HEK293 (cell line): ENCODE measurements around the gene CPM.

ENCODE experiments used
- CTCF ChIA-PET: fragments of 350-600 bp; formaldehyde crosslinking; extraction: SDS; loops from one replicate; lab custom pipeline; 2021; ENCODE audit warnings: antibody characterized with exemption; lab: Yijun Ruan, JAX
- POLR2A ChIA-PET: fragments of 300-600 bp; formaldehyde crosslinking; extraction: SDS; loops from one replicate; lab custom pipeline; 2020; ENCODE audit warnings: antibody characterized with exemption, inconsistent platforms; lab: Yijun Ruan, JAX
- H3K27ac ChIP-seq: fragments of 200-500 bp; sonication (Bioruptor generic); 2 replicates; pipeline ENCODE4 v1.5.1; 2014; ENCODE audit warnings: low read depth, low read length, control low read depth, inconsistent platforms; ENCODE audit errors: extremely low read depth
- H3K36me3 ChIP-seq, 2 experiments: fragments of 200-500 bp in 1 of 2; sonication (Bioruptor generic) in 1 of 2; 1 replicate in 1 of 2; 2 replicates in 1 of 2; pipeline ENCODE4 v1.5.1; 2014 to 2017; ENCODE audit warnings: inconsistent platforms in 2 of 2, low read length in 2 of 2; ENCODE audit not compliant: control insufficient read depth in 2 of 2, insufficient read depth in 1 of 2
- H3K4me1 ChIP-seq: fragments of 200-500 bp; sonication (Bioruptor generic); 2 replicates; pipeline ENCODE4 v1.5.1; 2014; ENCODE audit warnings: mild to moderate bottlenecking, low read length, inconsistent platforms; ENCODE audit not compliant: control insufficient read depth, insufficient read depth
- H3K4me3 ChIP-seq: 2 replicates; pipeline ENCODE4 v1.5.1; 2011; ENCODE audit warnings: low read depth, mild to moderate bottlenecking, control low read depth, low read length, moderate library complexity
- H3K9me3 ChIP-seq: fragments of 200-500 bp; sonication (Bioruptor generic); 2 replicates; pipeline ENCODE4 v1.5.1; 2014; ENCODE audit warnings: low read depth, low read length, inconsistent platforms; ENCODE audit not compliant: control insufficient read depth, insufficient read depth
- FEZF1 ChIP-seq: fragments of 450-650 bp; formaldehyde crosslinking; IDR thresholded peaks from 2 replicates; pipeline ENCODE4 v1.5.1; 2016; ENCODE audit warnings: missing biosample characterization, missing genetic modification characterization
- GLIS2 ChIP-seq: fragments of 450-650 bp; formaldehyde crosslinking; IDR thresholded peaks from 2 replicates; pipeline ENCODE4 v1.5.1; 2016; ENCODE audit warnings: missing biosample characterization, missing genetic modification characterization
- WT1 ChIP-seq: fragments of 450-650 bp; formaldehyde crosslinking; IDR thresholded peaks from 2 replicates; pipeline ENCODE4 v1.5.1; 2016; ENCODE audit warnings: missing biosample characterization, missing genetic modification characterization
- YY2 ChIP-seq: fragments of 450-650 bp; formaldehyde crosslinking; IDR thresholded peaks from 2 replicates; pipeline ENCODE4 v1.5.1; 2016; ENCODE audit warnings: missing biosample characterization, missing genetic modification characterization
- ZFP41 ChIP-seq: fragments of 450-650 bp; formaldehyde crosslinking; IDR thresholded peaks from 2 replicates; pipeline ENCODE4 v1.5.1; 2016; ENCODE audit warnings: missing biosample characterization, missing genetic modification characterization, borderline replicate concordance
- ZNF10 ChIP-seq: fragments of 450-650 bp; formaldehyde crosslinking; IDR thresholded peaks from 2 replicates; pipeline ENCODE4 v1.5.1; 2017; ENCODE audit warnings: missing biosample characterization, missing genetic modification characterization
- ZNF157 ChIP-seq: fragments of 450-650 bp; formaldehyde crosslinking; IDR thresholded peaks from 2 replicates; pipeline ENCODE4 v1.5.1; 2016; ENCODE audit warnings: missing biosample characterization, missing genetic modification characterization
- ZNF24 ChIP-seq: fragments of 450-650 bp; formaldehyde crosslinking; IDR thresholded peaks from 2 replicates; pipeline ENCODE4 v1.5.1; 2016; ENCODE audit warnings: missing biosample characterization, missing genetic modification characterization
- ZNF266 ChIP-seq: fragments of 450-650 bp; formaldehyde crosslinking; IDR thresholded peaks from 2 replicates; pipeline ENCODE4 v1.5.1; 2016; ENCODE audit warnings: missing biosample characterization, missing genetic modification characterization, low read depth
- ZNF426 ChIP-seq: fragments of 450-650 bp; formaldehyde crosslinking; IDR thresholded peaks from 2 replicates; pipeline ENCODE4 v1.5.1; 2017; ENCODE audit warnings: missing biosample characterization, missing genetic modification characterization, mild to moderate bottlenecking, inconsistent platforms, moderate library complexity
- ZNF433 ChIP-seq: fragments of 450-650 bp; formaldehyde crosslinking; IDR thresholded peaks from 2 replicates; pipeline ENCODE4 v1.5.1; 2016; ENCODE audit warnings: missing biosample characterization, missing genetic modification characterization, low read depth
- ZNF747 ChIP-seq: fragments of 450-650 bp; formaldehyde crosslinking; IDR thresholded peaks from 2 replicates; pipeline ENCODE4 v1.5.1; 2016; ENCODE audit warnings: missing biosample characterization, missing genetic modification characterization
- ZNF785 ChIP-seq: fragments of 450-650 bp; formaldehyde crosslinking; IDR thresholded peaks from 2 replicates; pipeline ENCODE4 v1.5.1; 2016; ENCODE audit warnings: missing biosample characterization, missing genetic modification characterization
- ZNF791 ChIP-seq: fragments of 450-650 bp; formaldehyde crosslinking; IDR thresholded peaks from 2 replicates; pipeline ENCODE4 v1.5.1; 2016; ENCODE audit warnings: missing biosample characterization, missing genetic modification characterization
- ZSCAN23 ChIP-seq: fragments of 450-650 bp; formaldehyde crosslinking; IDR thresholded peaks from 2 replicates; pipeline ENCODE4 v1.5.1; 2016; ENCODE audit warnings: missing biosample characterization, missing genetic modification characterization
- TF ChIP-seq, protein P1 (sequence below): fragments of 450-650 bp; formaldehyde crosslinking; IDR thresholded peaks from 2 replicates; pipeline ENCODE4 v1.5.1; 2016; ENCODE audit warnings: missing biosample characterization, missing genetic modification characterization
- TF ChIP-seq, protein P2 (sequence below): fragments of 450-650 bp; formaldehyde crosslinking; IDR thresholded peaks from 2 replicates; pipeline ENCODE4 v1.5.1; 2016; ENCODE audit warnings: missing biosample characterization, missing genetic modification characterization
- TF ChIP-seq, protein P3 (sequence below): fragments of 450-650 bp; formaldehyde crosslinking; IDR thresholded peaks from 2 replicates; pipeline ENCODE4 v1.5.1; 2017; ENCODE audit warnings: missing biosample characterization, missing genetic modification characterization
- TF ChIP-seq, protein P4 (sequence below): fragments of 450-650 bp; formaldehyde crosslinking; IDR thresholded peaks from 2 replicates; pipeline ENCODE4 v1.5.1; 2016; ENCODE audit warnings: missing biosample characterization, missing genetic modification characterization
- TF ChIP-seq, protein P5 (sequence below): fragments of 450-650 bp; formaldehyde crosslinking; IDR thresholded peaks from 2 replicates; pipeline ENCODE4 v1.5.1; 2017; ENCODE audit warnings: missing biosample characterization, missing genetic modification characterization

The CPM gene

DNA sequence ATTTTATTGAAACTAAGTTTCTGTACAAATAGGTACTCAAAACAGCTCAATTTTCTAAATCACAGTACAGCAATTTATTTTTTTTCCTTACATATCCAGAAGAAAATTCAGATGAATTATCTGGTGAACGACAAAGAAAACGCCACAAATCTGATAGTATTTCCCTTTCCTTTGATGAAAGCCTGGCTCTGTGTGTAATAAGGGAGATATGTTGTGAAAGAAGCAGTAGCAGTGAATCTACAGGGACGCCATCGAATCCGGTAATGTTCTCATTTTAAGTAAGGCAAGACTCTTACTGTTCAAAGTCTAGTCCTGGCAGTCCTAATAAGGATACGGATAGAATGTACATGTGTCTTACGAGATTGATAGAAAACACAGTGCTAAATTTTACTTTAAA, 104.3 kb downstream of the CPM start:
- no peaks in the 10 kb centered on the region for H3K4me1 ChIP-seq
- TF ChIP-seq GLIS2 (tag by site-specific recombination) (no peak), ZNF433 (tag by site-specific recombination) (no peak), ZNF10 (tag by site-specific recombination) (no peak), ZNF24 (tag by site-specific recombination) (no peak), WT1 (tag by site-specific recombination) (no peak), FEZF1 (tag by site-specific recombination) (no peak)
- H3K9me3 ChIP-seq = no peaks in the 10 kb centered on the region
- H3K36me3 ChIP-seq = peaks cover 72 to 95% of the 10 kb centered on the region in 2 experiments
- POLR2A ChIA-PET = interaction anchor here (0.6 to 1.3 kb wide), 2 partner anchors 8 to 22 kb away, joined by 3 to 4 read pairs; no protein-coding TSS in a partner anchor
- H3K27ac ChIP-seq = no peak overlapping the region
- H3K4me3 ChIP-seq = no peak overlapping the region
- CTCF ChIA-PET = interaction anchor here (0.6 to 1.0 kb wide), 2 partner anchors 15 to 606 kb away, joined by 3 read pairs; no protein-coding TSS in a partner anchor

DNA sequence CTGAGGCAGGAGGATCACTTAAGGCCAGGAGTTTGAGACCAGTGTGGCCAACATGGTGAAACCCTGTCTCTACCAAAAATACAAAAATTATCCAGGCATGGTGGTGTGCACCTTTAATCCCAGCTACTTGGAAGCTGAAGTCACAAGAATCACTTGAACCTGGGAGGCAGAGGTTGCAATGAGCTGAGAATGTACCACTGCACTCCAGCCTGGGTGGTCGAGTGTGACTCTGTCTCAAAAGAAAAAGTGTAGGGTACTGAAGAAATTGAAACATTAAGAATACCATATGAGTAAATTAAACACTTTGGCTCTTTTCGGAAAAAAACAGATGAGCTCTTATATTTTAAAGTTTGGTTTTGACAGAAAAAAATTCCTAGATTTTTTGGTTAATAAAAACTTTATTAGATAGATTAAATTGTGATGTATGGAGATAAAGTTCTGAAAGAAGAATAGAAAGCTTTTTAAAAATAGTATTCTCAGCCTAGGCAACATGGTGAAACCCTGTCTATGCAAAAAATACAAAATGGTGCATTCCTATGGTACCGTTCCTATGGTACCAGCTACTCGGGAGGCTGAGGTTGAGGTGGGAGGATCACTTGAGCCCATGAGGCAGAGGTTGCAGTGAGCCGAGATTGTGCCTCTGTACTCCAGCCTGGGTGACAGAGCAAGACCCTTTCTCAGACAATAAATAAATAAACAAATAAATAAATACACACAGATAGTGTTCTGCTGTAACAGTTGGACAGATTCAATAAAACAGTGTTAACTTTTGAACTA, 104.9 kb downstream of the CPM start:
- no peaks in the 10 kb centered on the region for H3K9me3 ChIP-seq
- TF ChIP-seq YY2 (tag by site-specific recombination) = no peak
- TF ChIP-seq ZSCAN23 (tag by site-specific recombination) = no peak
- TF ChIP-seq, protein P1, sequence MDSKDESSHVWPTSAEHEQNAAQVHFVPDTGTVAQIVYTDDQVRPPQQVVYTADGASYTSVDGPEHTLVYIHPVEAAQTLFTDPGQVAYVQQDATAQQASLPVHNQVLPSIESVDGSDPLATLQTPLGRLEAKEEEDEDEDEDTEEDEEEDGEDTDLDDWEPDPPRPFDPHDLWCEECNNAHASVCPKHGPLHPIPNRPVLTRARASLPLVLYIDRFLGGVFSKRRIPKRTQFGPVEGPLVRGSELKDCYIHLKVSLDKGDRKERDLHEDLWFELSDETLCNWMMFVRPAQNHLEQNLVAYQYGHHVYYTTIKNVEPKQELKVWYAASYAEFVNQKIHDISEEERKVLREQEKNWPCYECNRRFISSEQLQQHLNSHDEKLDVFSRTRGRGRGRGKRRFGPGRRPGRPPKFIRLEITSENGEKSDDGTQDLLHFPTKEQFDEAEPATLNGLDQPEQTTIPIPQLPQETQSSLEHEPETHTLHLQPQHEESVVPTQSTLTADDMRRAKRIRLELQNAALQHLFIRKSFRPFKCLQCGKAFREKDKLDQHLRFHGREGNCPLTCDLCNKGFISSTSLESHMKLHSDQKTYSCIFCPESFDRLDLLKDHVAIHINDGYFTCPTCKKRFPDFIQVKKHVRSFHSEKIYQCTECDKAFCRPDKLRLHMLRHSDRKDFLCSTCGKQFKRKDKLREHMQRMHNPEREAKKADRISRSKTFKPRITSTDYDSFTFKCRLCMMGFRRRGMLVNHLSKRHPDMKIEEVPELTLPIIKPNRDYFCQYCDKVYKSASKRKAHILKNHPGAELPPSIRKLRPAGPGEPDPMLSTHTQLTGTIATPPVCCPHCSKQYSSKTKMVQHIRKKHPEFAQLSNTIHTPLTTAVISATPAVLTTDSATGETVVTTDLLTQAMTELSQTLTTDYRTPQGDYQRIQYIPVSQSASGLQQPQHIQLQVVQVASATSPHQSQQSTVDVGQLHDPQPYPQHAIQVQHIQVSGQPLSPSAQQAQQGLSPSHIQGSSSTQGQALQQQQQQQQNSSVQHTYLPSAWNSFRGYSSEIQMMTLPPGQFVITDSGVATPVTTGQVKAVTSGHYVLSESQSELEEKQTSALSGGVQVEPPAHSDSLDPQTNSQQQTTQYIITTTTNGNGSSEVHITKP (tag by site-specific recombination) = peak; percentile 59
- TF ChIP-seq ZNF266 = no peak
- TF ChIP-seq, protein P2, sequence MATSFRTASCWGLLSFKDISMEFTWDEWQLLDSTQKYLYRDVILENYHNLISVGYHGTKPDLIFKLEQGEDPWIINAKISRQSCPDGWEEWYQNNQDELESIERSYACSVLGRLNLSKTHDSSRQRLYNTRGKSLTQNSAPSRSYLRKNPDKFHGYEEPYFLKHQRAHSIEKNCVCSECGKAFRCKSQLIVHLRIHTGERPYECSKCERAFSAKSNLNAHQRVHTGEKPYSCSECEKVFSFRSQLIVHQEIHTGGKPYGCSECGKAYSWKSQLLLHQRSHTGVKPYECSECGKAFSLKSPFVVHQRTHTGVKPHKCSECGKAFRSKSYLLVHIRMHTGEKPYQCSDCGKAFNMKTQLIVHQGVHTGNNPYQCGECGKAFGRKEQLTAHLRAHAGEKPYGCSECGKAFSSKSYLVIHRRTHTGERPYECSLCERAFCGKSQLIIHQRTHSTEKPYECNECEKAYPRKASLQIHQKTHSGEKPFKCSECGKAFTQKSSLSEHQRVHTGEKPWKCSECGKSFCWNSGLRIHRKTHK = no peak
- TF ChIP-seq ZNF157 (tag by site-specific recombination) = no peak
- no peak for TF ChIP-seq ZNF426 (tag by site-specific recombination)
- TF ChIP-seq ZNF747 = no peak
- ChIA-PET CTCF (interaction anchor here (0.6 to 1.0 kb wide), 3 partner anchors 16 to 605 kb away, joined by 3 read pairs; no protein-coding TSS in a partner anchor), POLR2A (interaction anchor here (0.6 to 1.3 kb wide), 2 partner anchors 8 to 21 kb away, joined by 3 to 4 read pairs; no protein-coding TSS in a partner anchor)
- H3K36me3 ChIP-seq = peaks cover 74 to 97% of the 10 kb centered on the region in 2 experiments
- no peaks in the 10 kb centered on the region for H3K4me1 ChIP-seq
- no peak overlapping the region for H3K4me3 ChIP-seq
- no peak overlapping the region for H3K27ac ChIP-seq

DNA sequence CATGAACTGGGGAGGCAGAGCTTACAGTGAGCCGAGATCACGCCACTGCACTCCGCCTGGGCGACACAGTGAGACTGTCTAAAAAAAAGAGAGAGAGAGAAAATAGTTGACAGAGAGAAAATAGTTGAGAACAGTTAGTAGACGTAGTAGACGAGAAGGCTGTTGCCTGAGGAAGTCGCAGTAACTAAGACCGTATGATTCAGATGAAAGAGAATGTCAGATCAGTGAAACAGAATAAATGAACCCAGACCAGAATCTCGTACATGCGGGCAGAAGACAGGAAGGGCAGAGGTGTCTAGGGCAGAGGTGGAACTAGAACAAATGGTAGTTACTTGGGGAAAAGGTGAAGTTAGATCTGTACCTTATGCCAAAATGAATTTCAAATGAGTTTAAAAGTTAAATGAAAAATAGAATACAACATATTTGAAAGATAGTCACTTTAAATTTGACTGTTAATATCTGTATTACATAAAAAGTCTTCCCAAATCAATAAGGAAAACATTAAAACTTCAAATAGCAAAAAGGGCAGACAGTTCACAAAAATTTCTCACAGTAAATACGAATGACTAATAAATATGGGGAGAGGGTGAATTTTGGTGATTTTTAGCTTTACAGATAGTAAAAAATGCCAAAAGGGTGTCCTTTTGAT, 107.3 kb downstream of the CPM start:
- no peaks in the 10 kb centered on the region for H3K9me3 ChIP-seq
- H3K4me3 ChIP-seq = no peak overlapping the region
- POLR2A ChIA-PET = no interaction called here
- CTCF ChIA-PET = no interaction called here
- H3K4me1 ChIP-seq = no peaks in the 10 kb centered on the region
- H3K36me3 ChIP-seq = peaks cover 83 to 100% of the 10 kb centered on the region in 2 experiments
- H3K27ac ChIP-seq = no peak overlapping the region
- TF ChIP-seq ZFP41 (tag by site-specific recombination) (no peak), ZNF791 (tag by site-specific recombination) (no peak), ZNF785 (tag by site-specific recombination) (no peak)
- TF ChIP-seq, protein P3, sequence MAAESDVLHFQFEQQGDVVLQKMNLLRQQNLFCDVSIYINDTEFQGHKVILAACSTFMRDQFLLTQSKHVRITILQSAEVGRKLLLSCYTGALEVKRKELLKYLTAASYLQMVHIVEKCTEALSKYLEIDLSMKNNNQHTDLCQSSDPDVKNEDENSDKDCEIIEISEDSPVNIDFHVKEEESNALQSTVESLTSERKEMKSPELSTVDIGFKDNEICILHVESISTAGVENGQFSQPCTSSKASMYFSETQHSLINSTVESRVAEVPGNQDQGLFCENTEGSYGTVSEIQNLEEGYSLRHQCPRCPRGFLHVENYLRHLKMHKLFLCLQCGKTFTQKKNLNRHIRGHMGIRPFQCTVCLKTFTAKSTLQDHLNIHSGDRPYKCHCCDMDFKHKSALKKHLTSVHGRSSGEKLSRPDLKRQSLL (tag by site-specific recombination) = no peak
- TF ChIP-seq, protein P4, sequence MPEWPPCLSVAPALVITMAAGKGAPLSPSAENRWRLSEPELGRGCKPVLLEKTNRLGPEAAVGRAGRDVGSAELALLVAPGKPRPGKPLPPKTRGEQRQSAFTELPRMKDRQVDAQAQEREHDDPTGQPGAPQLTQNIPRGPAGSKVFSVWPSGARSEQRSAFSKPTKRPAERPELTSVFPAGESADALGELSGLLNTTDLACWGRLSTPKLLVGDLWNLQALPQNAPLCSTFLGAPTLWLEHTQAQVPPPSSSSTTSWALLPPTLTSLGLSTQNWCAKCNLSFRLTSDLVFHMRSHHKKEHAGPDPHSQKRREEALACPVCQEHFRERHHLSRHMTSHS (tag by site-specific recombination) = no peak
- TF ChIP-seq, protein P5, sequence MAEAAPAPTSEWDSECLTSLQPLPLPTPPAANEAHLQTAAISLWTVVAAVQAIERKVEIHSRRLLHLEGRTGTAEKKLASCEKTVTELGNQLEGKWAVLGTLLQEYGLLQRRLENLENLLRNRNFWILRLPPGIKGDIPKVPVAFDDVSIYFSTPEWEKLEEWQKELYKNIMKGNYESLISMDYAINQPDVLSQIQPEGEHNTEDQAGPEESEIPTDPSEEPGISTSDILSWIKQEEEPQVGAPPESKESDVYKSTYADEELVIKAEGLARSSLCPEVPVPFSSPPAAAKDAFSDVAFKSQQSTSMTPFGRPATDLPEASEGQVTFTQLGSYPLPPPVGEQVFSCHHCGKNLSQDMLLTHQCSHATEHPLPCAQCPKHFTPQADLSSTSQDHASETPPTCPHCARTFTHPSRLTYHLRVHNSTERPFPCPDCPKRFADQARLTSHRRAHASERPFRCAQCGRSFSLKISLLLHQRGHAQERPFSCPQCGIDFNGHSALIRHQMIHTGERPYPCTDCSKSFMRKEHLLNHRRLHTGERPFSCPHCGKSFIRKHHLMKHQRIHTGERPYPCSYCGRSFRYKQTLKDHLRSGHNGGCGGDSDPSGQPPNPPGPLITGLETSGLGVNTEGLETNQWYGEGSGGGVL (tag by site-specific recombination) = no peak
